ENCODE data around the gene AKR7A3.
"Not testable (repeated sequence)": the region's sequence is repeated elsewhere in the genome, so short reads cannot be mapped to it uniquely, and the experiment has no call there.

AKR7A3 gene

DNA sequence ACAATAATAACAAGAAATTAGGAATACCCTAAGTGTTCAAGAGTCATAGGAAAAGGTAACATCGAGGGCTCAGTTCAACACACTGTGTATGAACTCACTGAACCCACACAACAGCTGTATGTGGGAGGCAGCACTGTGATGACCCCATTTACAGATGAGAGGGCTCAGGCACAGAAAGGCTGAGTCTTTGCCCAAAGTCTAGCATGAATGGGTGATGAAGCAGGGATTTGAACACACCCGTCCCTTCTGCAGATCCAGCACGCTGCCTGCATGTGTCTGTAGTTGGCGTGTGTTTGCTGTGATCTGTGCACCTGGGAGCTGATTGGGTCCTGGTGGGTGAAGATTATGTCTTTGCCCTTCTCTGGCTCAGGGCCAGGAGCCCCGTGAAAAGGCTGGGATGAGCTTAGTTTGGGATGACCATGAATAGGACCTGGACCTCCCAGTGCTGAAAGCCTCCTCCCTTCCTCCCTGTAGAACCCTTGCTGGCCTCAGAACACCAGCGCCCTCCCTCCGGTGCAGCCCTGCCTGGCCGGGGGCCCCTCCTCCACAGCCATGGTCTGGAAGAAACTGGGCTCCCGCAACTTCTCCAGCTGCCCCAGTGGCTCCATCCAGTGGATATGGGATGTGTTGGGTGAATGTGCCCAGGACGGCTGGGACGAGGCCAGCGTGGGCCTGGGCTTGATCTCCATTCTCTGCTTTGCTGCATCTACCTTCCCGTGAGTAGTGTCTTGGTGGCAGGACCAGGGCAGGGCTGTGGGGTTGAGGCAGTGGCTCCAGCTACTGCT, 28.7 kb upstream of the AKR7A3 start:
- no peak for FAIRE-seq

DNA sequence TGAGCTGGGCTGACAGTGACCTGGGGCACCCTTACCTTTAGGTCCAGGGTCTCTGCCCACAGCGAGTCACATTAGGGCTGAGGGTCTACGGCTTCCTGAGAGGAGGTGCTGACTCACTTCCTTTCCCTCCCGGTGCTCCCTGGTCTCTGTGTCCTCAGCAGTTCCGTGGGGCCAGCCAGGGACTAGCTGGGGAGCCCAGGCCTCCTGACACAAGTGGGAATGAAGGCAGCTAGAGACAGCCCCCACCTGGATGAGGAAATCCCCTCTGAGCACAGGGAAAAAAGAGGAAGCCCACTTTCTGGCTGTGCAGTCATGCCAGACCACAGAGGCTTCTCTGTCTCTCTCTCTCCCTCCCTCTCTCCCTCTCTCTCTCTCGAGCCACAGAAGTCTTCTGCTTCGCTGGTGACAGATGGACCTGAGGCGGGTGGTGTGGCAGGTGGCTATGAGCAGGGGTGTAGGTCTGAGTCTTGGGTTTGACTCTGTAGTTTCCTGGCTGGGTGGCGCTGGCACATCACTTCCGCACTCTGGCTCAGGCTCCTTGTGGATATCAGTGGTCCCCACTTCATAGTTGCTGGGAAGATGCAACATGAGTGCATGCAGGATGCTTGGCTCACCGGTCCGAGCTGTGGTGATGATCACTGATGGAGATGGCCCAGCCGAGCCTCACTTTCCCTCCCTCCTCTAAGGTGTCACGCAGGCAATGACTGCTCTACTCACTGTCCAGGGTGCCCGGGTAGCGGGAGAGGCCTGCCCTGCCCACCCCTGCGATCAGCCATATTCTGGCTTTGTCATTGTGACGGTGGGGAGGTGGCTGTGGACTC, 27.0 kb upstream of the AKR7A3 start:
- no peak for FAIRE-seq

DNA sequence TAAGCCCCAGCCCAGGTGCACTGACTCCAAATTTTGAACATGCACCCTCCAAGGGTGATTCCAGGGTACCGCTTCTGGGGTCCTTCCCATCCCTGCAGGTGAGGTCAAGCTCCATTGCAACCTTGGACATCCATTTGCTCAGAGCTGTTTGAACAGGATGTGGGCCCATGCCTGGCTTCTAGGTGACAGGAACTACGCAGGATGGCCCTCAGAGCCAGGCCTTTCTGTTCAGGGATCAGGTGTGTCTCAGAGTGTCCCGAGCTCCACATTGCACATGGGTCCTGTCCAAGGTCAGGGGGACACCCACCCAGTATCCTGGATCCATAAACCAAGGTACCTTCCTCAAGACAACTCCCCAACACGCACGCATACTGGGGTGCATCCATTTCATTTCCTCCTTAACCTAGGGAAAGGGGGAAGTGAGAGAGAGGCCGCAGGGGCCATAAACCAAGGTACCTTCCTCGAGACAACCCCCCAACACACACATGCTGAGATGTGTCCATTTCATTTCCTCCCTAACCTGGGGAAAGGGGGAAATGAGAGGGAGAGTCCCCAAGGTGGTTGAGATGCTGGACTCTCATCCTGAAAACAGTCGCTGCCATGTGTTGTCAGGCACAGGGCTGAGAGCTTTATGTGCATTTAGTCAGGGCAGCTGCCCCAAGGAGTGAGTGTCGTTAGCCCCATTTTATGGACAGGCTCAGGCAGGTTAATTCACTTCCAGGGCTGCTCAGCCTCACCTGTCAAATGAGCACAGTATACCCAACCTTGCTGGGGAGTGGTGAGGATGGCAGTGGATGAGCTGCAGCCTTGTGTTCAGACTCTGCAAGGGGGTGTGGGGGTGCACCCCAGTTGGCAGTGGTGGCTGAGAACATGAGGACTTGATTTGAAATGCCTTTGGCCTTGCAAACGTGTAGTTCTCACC, 25.7 kb upstream of the AKR7A3 start:
- no peak for FAIRE-seq

DNA sequence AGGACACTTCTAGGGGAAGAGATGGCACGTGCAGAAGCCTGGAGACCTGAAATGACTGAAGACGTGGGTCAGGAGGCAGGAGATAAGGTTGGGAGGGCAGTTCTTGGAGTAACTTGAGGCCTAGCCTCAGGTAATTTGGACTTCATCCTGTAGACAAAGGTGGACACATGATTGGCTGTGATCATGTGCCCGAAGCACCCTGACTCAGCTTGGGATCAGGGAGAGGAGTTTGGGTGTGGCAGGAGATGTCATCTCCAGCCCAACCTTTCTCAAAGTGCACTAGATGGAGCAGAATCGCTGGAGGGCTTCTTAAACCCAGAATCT, 25.0 kb upstream of the AKR7A3 start:
- no peak for FAIRE-seq

DNA sequence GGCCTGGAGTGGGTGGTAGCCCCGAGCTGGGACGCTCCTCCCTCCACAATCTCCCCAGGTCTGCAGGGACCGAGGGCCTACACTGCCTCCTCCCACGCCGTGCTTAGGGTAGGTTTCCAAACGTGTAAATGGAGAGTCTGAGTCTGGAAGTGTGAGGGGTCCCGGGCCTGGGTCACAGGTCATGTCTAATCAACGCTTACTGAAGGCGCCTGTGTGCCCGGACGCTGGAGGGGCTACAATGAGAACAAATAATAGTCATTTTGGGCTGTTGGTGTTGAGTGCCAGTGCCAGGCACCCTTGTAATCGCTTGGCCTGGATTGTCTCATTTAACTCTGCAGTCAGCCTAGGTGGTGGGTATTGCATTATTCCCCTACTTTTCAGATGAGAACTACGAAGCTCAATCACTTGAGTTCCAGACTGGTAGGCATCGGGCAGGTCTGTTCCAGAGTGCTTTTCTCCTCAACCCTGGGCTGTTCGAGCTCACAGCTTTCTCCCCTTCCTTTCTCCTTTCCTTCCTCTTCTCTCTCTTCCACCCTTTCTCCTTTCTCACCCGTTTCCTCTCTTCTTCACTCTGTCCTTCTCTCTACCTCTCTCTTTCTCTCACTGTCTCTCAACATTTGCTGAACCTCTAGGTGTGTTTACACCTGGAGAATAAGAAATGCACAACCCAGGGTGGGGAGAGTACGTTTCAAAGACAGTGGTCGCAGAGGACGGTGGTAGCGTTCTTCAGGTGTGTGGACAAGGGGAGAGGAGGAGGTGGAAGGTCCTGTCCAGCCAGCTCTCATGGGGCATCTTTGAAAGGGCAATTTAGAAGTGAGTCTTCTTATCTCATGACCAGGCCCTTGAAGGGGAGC, 24.4 kb upstream of the AKR7A3 start:
- FAIRE-seq, result no peak

DNA sequence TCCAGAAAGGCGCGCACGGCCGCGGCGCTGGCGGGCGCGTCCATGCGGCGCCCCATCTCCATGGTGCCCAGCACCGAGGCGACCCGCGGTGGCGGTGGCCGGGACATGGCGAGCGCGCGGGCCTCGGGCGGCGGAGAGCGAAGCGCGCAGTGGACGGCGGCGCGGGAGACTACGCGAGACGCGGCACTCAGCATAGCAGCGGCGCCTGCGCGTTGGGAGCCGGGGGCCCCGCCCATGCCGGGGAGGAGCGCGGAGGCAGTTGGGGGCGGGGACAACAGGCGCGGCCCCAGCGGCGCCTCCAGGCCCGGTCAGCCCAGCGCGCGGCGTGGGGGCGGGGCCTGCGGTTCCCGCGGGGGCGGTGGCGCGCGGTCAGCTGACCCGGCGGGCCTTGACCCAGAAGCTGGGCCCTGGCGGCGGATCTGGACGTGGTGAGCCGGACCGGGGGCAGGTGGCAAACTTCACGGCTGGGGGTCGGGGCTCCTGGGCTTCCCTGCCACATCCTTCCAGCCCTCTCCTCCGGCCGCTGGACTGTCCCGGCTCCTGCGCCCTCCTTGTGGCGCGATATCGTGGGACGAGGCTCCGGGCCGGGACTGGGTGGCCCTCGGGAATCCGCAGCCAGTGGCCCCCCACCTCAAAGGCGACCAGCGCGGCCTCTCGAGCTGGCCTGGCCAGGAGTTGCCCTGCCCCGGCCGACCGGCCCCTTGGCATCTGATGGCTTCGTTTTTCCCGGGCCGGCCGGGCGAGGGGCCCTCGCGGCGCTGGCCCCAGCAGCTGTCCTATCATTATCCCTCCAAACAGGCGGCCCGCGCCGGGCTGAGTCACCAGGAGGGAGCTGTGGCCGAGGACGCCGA, 23.6 kb upstream of the AKR7A3 start, which contains the start of the genes AKR7A2 and SLC66A1:
AKR7A2 (minus strand) TSS at position 214 of the 851 bp plus-strand sequence; CDS start at position 194, 20 bp downstream.
SLC66A1 (plus strand) TSS at position 396 of the 851 bp plus-strand sequence. CDS start 5,352 bp downstream, outside the sequence.
- FAIRE-seq, result no peak

DNA sequence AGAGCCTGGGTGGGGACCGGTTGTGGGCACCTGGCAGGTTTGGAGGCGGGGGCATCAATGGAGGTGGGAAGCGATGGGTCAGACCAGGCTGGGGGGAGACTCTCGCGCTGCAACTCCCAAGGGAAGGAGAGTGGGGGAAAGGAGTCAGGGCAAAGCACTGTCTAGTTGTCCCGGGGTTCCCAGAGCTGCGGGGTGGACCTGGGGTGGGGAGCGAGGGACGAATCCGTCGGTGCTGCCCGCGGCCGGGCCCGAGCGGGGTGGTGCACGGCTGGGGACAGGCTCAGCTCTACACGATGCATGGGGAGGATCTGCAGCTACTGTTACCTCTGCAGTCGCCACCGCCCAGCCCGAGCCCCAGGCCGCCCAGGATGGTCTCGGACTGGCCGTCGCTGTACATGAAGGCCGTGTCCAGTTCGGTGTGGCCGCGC, 22.9 kb upstream of the AKR7A3 start:
- no peak for FAIRE-seq

DNA sequence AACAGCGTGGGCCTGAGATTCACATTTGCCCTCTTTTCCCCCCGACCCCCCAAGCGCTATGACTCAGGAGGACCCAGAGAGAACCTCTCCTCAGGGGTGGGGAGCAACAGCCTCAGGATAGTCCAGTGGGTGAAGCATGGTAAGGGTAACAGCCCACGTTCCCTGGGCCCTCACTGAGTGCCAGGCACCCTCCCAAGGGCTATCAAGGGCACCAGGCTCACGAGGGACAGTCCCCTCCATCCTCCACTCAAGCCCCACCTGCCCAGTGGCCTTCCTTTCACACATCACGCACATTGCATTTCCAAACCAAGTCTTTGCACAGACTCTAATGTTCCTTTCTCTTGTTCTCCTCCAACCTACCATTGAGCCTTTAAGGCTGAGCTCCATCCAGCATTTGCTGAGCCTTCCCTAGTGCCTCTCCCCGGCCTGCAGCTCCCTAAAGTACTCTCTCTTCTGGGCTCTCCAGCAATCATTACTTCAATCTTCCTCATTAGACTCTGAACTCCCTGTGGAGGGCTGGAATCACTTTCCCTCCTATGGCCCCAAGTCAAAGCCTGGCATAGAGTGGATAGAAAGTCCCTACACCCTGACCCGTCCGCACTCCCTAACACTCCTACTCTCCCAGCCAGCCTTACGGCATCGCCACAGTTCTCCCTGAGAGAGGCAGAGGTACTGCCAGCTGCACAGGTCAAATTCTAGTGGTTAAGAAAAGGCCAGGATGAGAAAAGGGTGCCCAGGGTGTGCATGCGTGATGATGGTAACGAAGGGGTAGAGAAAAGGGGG, 22.3 kb upstream of the AKR7A3 start:
- no peak for FAIRE-seq

DNA sequence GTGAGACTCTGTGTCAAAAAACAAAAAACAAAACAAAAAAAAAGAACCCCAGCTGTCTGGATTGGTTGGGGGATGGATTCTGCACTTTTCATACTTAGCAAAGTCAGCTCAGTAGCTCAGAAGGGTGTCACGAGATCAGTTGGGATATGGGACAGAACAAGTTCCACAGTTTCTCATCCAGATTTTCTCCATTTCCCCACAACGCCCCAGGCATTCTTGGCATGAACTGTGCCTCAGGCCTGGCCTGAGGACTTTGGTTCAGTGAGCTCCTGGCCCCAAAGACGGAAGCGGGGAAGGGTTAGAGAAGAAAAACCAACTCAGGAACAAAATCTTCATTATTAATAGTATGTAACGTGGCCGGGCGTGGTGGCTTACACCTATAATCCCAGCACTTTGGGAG, 21.5 kb upstream of the AKR7A3 start:
- no peak for FAIRE-seq

DNA sequence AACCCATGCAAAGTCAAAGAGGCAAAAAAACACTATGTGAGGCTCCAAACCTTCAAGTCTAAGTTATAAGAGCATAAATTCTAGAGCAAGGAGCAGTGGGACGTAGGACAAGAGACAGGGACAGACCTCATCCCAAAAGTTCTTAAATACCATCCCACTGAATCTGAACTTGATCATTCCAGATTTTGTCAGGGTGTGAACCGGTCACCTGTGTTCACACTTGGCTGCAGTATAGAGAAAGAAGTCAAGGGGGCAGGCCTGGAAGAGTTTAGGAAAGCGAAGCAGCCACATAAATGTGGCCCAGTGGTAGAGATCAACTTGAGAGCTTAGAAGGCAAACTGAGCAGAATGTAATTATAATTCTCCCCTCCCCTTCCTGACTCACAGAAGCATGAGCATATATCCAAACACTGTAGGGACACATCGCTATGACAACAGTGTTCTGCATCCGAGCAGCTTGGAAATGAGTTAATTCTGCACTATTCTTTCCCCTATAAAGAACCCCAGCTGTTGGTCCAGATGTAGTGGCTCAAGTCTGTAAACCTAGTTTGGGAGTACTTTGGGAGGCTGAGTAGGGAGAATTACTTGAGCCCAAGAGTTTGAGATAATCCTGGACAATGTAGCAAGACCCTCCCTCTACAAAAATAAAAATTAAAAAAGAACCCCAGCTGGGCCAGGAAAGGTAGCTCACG, 20.7 kb upstream of the AKR7A3 start:
- FAIRE-seq, result no peak

DNA sequence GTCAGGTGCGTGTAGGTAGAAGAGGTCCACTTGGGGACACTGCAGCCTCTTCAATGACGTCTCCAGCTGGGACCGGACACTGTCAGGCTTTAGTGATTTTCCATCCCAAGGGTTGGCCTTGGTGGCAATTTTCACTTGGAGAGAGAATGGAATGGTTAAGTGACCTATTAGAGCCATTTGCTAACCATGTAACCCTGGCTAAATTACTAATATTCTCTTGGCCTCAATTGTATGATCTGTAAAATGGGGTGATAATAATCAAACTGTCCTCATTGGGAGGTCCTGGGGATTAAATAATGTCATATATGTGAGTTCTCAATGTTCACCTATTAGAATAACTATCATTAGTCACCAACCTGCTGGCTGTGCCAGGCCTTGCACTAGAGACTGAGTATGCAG, 19.9 kb upstream of the AKR7A3 start:
- no peak for FAIRE-seq

DNA sequence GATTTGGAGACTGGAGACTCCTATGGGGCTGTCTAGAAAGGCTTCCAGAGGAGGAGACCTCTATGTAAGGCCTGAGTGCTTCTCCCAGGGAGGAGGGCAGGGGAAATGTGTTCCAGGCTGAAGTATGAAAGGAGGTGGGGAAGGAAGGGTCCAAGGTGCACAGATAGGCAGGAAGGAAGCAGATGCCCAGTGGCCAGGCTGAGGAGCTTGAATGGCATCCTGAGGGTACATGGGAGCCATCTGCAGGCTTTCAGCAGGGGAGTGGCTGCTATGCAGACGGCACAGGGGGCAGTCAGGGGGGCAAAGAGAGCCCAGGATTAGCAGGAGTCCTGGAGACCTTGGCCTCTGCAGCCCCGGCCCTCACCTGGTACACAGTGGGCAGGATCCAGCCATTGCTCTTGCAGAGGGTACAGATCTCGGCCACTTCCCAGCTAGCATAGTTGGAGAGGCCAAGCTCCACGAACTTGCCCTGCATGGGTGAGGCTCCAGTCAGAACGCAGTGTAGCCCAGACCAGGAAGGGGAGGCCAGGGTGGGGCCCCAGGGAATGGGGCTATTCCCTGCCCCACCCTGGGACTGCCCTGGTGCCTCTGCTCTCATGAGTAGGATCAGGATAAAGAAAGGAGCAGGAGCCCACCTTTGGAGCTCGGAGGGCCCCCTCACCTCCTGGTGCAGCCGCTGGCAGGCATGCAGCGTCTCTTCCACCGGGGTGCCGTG, 19.4 kb upstream of the AKR7A3 start:
- no peak for FAIRE-seq

DNA sequence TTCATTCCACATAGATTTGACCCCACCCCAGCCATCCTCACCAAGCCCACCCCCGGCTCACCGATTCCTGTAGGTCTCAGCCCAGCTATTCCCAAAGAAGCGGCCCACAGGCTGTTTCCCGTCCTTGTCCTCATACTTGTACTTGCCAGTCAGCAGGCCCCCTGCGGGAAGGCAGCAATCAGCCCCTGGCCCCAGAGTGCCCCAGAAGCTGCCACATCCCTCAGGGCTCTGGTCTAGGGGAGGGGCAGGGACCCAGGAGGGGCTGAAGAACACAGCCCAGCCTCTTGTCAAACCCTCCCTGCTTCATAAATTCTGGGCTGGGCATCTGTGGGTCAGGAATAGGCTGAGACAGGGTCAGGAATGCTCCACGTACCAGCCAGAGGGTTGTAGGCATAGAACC, 18.4 kb upstream of the AKR7A3 start:
- no peak for FAIRE-seq

DNA sequence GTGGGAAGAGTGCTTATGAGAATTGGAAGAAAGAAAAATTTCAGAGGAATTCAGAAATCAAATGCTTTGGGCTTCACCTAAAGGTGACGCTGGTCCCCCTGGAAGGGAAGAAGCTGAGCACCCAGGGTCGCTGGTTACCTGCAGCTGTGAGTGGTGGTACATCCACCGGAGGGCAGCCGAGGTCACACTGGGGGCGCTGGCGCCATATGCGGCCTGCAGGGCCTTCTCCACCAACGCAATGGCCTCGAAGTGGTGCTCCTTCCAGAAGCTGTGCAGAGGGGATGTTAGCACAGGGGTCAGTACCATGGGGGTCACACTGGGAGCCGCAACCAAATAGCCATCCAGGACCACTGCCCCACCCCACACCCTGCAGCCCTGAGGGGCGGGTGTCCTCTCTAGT, 17.3 kb upstream of the AKR7A3 start:
- FAIRE-seq, result no peak

DNA sequence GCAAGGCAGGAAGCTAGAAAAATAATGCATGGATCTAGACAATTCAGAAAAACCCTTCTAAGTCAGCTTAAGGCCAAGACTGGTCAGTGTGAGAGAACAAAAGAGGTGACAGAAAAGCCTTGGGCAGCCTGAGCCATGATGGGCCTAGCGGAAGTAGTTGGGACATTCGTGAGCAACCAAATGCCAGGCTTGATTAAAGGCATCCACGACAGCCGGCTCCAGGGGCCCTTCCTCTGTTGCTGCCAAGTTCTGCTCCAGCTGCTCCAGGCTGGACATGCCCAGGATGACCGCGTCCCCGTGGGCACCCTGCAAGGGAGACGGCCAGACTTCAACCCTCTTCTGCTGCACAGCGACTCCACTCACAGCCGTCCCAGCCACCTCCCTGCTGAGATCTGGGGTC, 15.5 kb upstream of the AKR7A3 start:
- not testable (repeated sequence) for FAIRE-seq

DNA sequence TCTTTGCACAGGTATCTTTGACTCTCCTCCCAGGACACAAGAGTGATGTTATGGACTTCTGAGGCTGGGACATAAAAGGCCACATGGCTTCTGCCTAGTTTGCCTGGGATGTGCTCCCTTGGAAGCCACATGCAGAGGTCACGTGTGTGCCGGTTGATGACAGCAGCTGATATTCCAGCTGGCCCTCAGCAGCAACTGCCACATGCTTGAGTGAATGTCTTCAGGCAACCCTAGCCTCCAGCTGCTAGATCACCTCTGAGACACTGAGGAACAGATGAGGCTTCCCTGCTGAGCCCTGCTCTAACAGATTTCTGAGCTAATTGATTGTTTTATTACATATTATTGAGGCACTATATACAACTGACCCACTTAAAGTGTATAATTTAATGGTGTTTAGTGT, 11.6 kb upstream of the AKR7A3 start:
- FAIRE-seq, result no peak

DNA sequence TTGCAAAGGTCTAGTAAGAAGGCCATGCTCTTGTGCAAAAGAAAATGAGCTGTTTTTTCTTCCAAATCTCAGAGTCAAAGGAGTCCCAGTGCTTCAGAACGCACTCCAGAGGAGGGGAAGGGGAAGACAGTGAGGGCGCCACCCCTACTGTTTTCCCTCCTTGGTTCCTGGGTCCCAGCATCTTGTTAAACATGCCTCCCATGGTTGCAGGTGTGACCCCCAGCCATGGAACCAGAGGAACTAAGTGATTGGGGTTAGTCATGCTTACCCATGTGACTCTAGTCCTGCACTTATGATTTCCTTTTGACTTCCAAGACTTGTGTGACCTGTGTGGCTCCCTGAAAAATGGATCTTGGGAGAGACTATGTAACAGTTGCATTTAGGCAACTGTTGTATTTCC, 6.1 kb upstream of the AKR7A3 start:
- no peak for FAIRE-seq

DNA sequence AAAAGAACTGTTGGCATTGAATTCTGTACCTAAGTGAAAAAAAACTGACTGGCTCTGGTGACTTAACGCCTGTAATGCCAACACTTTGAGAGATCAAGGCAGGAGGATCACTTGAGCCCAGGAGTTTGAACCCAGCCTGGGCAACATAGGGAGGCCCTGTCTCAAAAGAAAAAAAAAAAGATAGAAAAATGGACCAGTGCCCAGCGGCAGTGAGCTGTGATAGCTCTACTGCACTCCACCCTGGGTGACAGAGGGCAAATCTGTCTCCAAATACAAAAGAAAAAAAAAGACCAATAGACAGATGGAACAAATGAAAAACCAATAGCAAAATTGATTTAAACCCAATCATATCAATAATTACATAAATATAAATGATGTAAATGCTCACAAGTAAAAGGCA, 674 bp upstream of the AKR7A3 start:
- FAIRE-seq, result no peak

All from A204.1 (cell line).